ENCODE results near the gene MXI1.

The MXI1 gene

GRCh38 chr10:110278562-110279406, 71.4 kb downstream of the MXI1 start:
- DNase-seq = no peak

GRCh38 chr10:110279407-110279986, 72.1 kb downstream of the MXI1 start:
- peak; percentile 14 for DNase-seq

- DNase-seq = no peak
These were observed 76.9 kb downstream of the MXI1 start for GRCh38 chr10:110284262-110284661.

GRCh38 chr10:110285501-110285900, 78.1 kb downstream of the MXI1 start:
- DNase-seq = no peak

GRCh38 chr10:110286841-110287240, 79.4 kb downstream of the MXI1 start:
- DNase-seq = no peak

- no peak for DNase-seq
These were observed 89.6 kb downstream of the MXI1 start for GRCh38 chr10:110296966-110297365.

GRCh38 chr10:110300486-110300986, 93.1 kb downstream of the MXI1 start:
- no peak for DNase-seq

GRCh38 chr10:110303681-110304080, 96.3 kb downstream of the MXI1 start:
- DNase-seq = no peak

GRCh38 chr10:110304394-110304779, 97.0 kb downstream of the MXI1 start:
- DNase-seq = no peak

GRCh38 chr10:110304780-110305421, 97.5 kb downstream of the MXI1 start, which contains the start of gene SMNDC1:
Gene SMNDC1, minus strand, starts transcription at chr10:110304920. Its CDS starts 1,333 bp downstream, at chr10:110303587.
- DNase-seq = peak; percentile 97

GRCh38 chr10:110305767-110306451, 98.5 kb downstream of the MXI1 start:
- peak; percentile 74 for DNase-seq

GRCh38 chr10:110306452-110306768, 99.0 kb downstream of the MXI1 start:
- no peak for DNase-seq

- peak; percentile 45 for DNase-seq
These were observed 100.4 kb downstream of the MXI1 start for GRCh38 chr10:110307805-110308204.

GRCh38 chr10:110310741-110311140, 103.3 kb downstream of the MXI1 start:
- DNase-seq = no peak

GRCh38 chr10:110311357-110311949, 104.0 kb downstream of the MXI1 start:
- peak; percentile 29 for DNase-seq

- no peak for DNase-seq
These were observed 104.8 kb downstream of the MXI1 start for GRCh38 chr10:110312206-110312605.

GRCh38 chr10:110313674-110314073, 106.3 kb downstream of the MXI1 start:
- DNase-seq = no peak

GRCh38 chr10:110317866-110318850, 110.8 kb downstream of the MXI1 start:
- DNase-seq = no peak

- no peak for DNase-seq
These were observed 114.6 kb downstream of the MXI1 start for GRCh38 chr10:110321869-110322620.

- peak; percentile 92 for DNase-seq
These were observed 116.1 kb downstream of the MXI1 start for GRCh38 chr10:110323503-110323902.

All from NCI-H226 (cell line).